Immature natural killer cell (primary cell): Measurements from ENCODE around the gene BDKRB1. TPM values are rescaled to one million over a fixed set of nuclear protein-coding genes. Genes with fewer than 3 reads are reported as not detected.

Experiments used
- DNase-seq, 3 donors: peaks; one replicate each; pipeline ENCODE4 v3.0.0; 2022; ENCODE audit warnings: mixed read lengths in 1 of 3
- H3K27ac Mint-ChIP-seq, 6 donors: one replicate each; pipeline ENCODE4 v1.8.0; 2020; ENCODE audit warnings: mixed read lengths in 6 of 6, mild to moderate bottlenecking in 5 of 6, inconsistent platforms in 4 of 6, moderate library complexity in 3 of 6
- H3K27me3 Mint-ChIP-seq, 3 donors: one replicate each; pipeline ENCODE4 v1.8.0; 2020 to 2021; ENCODE audit warnings: low read depth in 3 of 3, mild to moderate bottlenecking in 3 of 3, mixed read lengths in 3 of 3, moderate library complexity in 3 of 3, inconsistent platforms in 1 of 3
- H3K36me3 Mint-ChIP-seq, 3 donors: one replicate each; pipeline ENCODE4 v1.8.0; 2020; ENCODE audit warnings: mixed read lengths in 3 of 3, inconsistent platforms in 2 of 3, mild to moderate bottlenecking in 2 of 3
- H3K4me1 Mint-ChIP-seq, 2 donors: one replicate each; pipeline ENCODE4 v1.8.0; 2020; ENCODE audit warnings: inconsistent platforms in 2 of 2, mild to moderate bottlenecking in 2 of 2, mixed read lengths in 2 of 2, moderate library complexity in 1 of 2
- H3K4me3 Mint-ChIP-seq, 5 donors: one replicate each; pipeline ENCODE4 v1.8.0; 2020; ENCODE audit warnings: mild to moderate bottlenecking in 5 of 5, mixed read lengths in 5 of 5, inconsistent platforms in 3 of 5, moderate library complexity in 3 of 5
- H3K9me3 Mint-ChIP-seq, 6 donors: one replicate each; pipeline ENCODE4 v1.8.0; 2020; ENCODE audit warnings: mild to moderate bottlenecking in 6 of 6, mixed read lengths in 6 of 6, inconsistent platforms in 4 of 6, moderate library complexity in 3 of 6
- polyA plus RNA-seq, 3 donors: library from polyadenylated mRNA; unstranded; fragments of 300-500 nt; fragmentation: Illumina TruSeq; gene quantifications; one replicate each; pipeline ENCODE4 v1.2.3, GENCODE V29; 2021

BDKRB1 gene
- polyA plus RNA-seq: not detected

DNA sequence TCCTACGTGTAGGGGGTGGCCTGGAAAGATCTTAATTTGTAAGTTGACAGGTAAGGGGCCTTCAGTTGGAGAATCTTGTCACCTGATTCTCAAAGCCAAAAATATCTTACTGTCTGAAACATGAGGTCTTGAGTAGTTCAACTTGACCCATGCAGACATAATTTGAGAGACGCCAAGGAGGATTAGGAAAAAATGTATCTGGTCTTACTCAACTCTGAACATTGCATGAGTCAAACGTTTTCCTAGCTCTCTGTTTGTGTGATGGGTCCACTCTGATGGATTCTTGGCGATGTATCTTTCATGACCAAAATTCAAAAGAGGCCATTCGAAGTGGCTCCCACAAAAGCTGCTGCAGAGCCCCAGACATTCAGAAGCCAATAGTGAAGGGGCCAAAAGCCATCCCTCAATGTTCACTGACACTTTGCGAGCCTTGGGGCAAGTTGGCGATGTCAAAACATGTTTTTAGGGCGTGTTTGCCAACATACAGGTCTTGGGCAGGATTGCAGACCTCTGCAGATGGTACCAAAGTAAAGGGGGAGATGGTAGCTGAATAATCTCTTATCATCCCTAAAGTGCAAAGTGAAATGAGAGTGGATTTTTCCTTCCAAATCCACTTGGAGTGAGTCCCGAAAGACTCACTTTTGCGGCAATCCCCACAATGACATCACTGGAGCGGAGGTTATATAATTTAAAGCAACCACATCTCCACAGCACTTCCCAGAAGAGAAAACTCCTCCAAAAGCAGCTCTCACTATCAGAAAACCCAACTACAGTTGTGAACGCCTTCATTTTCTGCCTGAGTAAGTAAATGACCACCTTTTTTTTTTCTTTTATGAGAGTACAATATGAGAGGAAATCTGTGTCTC lies at the start of gene BDKRB1:
TSS of gene BDKRB1 (plus strand) at position 710 of the 866 bp plus-strand sequence. CDS start 7,473 bp downstream, outside the sequence.
- no peaks in the 10 kb centered on the region for H3K36me3 Mint-ChIP-seq
- H3K27ac Mint-ChIP-seq: no peak within 1 kb of the TSS
- no peaks in the 10 kb centered on the region for H3K9me3 Mint-ChIP-seq
- DNase-seq: no peak
- no peak within 1 kb of the TSS for H3K4me3 Mint-ChIP-seq
- H3K27me3 Mint-ChIP-seq: peaks cover 5 to 16% (median 8%) of the 10 kb centered on the region in 3 donors
- H3K4me1 Mint-ChIP-seq: no peaks in the 10 kb centered on the region

DNA sequence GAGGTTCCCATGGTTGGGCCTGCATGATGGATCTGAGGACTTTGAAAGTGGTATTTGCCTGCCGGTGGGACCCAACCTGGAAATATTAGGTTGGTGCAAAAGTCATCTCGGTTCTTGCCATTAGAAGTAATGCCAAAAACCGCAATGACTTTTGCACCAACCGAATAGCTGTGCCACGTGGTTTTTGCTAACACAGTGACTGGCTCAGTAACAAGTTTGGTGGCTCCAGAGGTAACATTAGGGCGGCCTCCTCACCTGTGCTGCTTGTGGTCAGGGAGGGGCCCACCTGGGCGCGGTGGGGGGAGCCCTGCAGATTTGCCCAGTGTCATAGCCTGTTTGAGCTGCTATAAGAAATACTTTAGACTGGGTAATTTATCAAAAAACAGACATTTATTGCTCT lies 49.5 kb upstream of the BDKRB1 start:
- no peaks in the 10 kb centered on the region for H3K36me3 Mint-ChIP-seq
- peaks cover 13 to 16% (median 14%) of the 10 kb centered on the region in 3 donors for H3K27me3 Mint-ChIP-seq
- no peak for DNase-seq
- H3K4me3 Mint-ChIP-seq: no peak overlapping the region
- no peaks in the 10 kb centered on the region for H3K9me3 Mint-ChIP-seq
- H3K27ac Mint-ChIP-seq: no peak overlapping the region
- no peaks in the 10 kb centered on the region for H3K4me1 Mint-ChIP-seq

DNA sequence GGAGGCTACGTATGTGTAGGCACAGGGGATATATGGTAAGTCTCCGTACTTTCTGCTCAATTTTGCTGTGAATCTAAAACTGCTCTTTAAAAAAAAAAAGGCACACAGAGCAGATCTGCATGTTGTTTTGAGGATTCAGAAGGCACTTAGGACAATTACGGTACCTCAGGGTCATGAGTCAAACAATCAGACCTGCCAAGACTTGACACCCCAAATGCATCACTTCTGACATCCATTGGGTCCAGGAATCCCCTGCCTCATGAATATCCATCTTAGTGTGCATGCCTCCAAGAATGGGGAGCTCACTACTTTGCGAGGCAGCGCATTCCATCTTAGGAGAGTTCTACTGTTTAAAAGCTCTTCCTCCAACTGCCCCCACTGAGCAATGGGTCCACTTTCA lies 48.3 kb upstream of the BDKRB1 start:
- Mint-ChIP-seq H3K36me3 (no peaks in the 10 kb centered on the region), H3K27ac (no peak overlapping the region), H3K9me3 (no peaks in the 10 kb centered on the region), H3K27me3 (peaks cover 9 to 19% (median 17%) of the 10 kb centered on the region in 3 donors), H3K4me3 (no peak overlapping the region), H3K4me1 (no peaks in the 10 kb centered on the region)
- DNase-seq: no peak

DNA sequence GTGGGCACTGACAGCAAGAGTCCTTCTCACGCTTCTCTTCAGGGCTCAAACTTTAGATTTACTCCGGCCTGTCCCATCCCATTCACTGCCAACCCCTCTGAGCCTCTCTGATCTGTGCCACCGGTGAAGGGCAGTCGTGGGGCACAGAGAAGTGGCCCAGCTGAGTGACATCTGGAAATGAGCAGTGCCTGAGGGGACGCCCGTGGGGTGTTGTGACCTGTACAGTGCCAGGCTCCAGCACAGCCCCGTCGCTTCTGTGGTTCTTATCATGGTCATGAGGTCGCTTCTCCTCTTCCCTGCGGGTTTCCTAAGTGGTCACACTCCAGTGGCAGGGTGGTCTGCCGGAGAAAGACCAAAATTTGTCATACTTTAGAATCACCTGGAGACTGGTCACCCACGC lies 47.3 kb upstream of the BDKRB1 start:
- no peak for DNase-seq
- Mint-ChIP-seq H3K27me3 (peaks cover 7 to 20% (median 10%) of the 10 kb centered on the region in 3 donors), H3K9me3 (peaks cover 0 to 3% (median 0%) of the 10 kb centered on the region in 6 donors), H3K27ac (no peak overlapping the region), H3K36me3 (no peaks in the 10 kb centered on the region), H3K4me3 (no peak overlapping the region), H3K4me1 (no peaks in the 10 kb centered on the region)

DNA sequence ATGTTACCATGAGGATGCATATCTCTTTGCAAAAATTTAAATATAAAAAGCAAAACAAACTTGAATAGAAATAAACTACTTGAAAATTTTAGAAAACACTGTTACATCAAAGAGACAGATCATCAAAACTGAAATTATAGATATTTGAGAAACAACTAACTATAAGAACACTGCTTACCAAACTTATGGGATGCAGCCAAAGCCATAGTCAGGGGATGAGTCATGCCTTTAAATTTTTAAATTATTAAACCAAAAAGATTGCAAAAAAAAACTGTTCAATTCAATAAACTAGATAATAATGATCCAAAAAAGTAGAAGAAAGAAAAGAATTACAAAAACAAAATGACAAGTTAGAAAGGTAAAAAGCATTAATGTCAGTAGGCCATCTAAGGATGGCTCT lies 43.9 kb upstream of the BDKRB1 start:
- H3K4me3 Mint-ChIP-seq: no peak overlapping the region
- no peak overlapping the region for H3K27ac Mint-ChIP-seq
- DNase-seq: no peak
- peaks cover 4 to 15% (median 6%) of the 10 kb centered on the region in 3 donors for H3K27me3 Mint-ChIP-seq
- no peaks in the 10 kb centered on the region for H3K4me1 Mint-ChIP-seq
- H3K36me3 Mint-ChIP-seq: no peaks in the 10 kb centered on the region
- peaks cover 0 to 3% (median 0%) of the 10 kb centered on the region in 6 donors for H3K9me3 Mint-ChIP-seq

DNA sequence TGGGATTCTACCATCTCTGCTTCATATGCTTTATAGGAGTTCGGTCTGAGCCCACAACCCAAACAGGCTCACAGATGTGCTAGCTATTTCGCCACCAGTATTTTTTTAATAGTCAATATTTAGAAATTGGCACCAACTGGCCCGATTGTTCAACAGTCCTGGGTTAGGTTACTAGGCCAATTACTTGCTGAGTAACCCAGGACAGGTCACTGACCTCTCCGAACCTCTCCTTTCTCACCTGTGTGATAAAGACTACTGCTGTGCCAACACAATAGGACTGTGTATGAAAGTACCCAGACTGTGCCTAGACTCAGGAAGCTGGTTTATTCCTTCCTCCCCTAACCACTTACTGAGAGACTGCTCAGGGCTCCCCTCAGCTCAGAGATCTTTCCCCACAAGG lies 43.1 kb upstream of the BDKRB1 start:
- peaks cover 0 to 3% (median 0%) of the 10 kb centered on the region in 6 donors for H3K9me3 Mint-ChIP-seq
- DNase-seq: no peak
- H3K27me3 Mint-ChIP-seq: peaks cover 3 to 15% (median 4%) of the 10 kb centered on the region in 3 donors
- H3K27ac Mint-ChIP-seq: no peak overlapping the region
- H3K36me3 Mint-ChIP-seq: no peaks in the 10 kb centered on the region
- H3K4me3 Mint-ChIP-seq: no peak overlapping the region
- H3K4me1 Mint-ChIP-seq: no peaks in the 10 kb centered on the region

DNA sequence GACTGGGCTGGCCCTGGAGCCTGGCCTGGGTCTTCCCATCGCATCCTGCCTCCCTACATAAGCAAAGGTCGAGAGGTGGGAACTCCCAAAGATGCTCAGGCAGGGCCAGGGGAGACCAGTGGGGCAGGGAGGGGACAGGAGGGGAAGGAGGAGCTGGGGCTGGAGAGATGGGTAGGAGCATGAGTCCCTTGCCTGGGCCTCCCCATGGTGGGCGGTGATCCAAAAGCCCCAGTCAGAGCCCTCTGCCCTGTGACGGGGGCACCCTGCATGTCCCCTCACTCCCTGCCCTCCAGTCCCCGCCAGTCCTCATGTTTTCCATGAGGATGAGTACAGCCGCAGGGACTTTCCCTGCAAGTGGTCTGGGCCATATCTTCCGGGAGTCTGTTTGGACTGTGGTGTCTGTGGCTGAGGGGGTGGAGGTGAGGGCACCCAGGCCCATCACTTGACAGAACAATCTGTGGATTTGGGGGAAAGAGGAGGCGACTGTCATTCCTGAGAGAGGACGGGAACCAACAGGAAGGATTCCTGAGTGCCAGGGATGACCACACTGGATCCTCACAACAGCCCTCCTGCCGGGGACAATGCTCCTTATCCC lies 42.0 kb upstream of the BDKRB1 start:
- H3K27me3 Mint-ChIP-seq: peaks cover 3 to 8% (median 4%) of the 10 kb centered on the region in 3 donors

DNA sequence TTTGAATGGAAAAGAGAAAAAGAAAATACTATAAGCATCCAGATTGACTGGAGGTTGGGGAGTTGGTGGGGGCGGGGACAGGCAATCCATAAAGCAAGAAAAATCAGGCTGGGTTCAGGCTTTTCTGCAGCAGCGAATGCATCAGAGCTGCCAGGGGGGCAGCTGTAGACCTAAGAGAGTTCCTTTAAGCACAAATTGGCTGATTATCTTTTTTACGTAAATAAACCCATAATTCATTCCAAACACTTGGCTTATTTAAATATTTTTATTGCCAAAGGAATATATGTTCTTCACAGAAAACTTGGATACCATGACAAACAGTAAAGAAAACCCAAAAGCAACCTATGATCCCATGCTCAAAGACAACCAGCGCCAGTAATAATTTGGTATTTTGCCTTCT lies 41.2 kb upstream of the BDKRB1 start:
- Mint-ChIP-seq H3K36me3 (no peaks in the 10 kb centered on the region), H3K4me1 (no peaks in the 10 kb centered on the region), H3K27me3 (peaks cover 4 to 8% (median 4%) of the 10 kb centered on the region in 3 donors), H3K27ac (no peak overlapping the region), H3K9me3 (peaks cover 0 to 3% (median 0%) of the 10 kb centered on the region in 6 donors), H3K4me3 (no peak overlapping the region)
- no peak for DNase-seq

More for the DNA sequence above, 42.0 kb upstream of the BDKRB1 start:
- no peaks in the 10 kb centered on the region for H3K36me3 Mint-ChIP-seq
- H3K9me3 Mint-ChIP-seq: peaks cover 0 to 3% (median 0%) of the 10 kb centered on the region in 6 donors
- no peaks in the 10 kb centered on the region for H3K4me1 Mint-ChIP-seq
- DNase-seq: no peak
- H3K4me3 Mint-ChIP-seq: no peak overlapping the region
- no peak overlapping the region for H3K27ac Mint-ChIP-seq

DNA sequence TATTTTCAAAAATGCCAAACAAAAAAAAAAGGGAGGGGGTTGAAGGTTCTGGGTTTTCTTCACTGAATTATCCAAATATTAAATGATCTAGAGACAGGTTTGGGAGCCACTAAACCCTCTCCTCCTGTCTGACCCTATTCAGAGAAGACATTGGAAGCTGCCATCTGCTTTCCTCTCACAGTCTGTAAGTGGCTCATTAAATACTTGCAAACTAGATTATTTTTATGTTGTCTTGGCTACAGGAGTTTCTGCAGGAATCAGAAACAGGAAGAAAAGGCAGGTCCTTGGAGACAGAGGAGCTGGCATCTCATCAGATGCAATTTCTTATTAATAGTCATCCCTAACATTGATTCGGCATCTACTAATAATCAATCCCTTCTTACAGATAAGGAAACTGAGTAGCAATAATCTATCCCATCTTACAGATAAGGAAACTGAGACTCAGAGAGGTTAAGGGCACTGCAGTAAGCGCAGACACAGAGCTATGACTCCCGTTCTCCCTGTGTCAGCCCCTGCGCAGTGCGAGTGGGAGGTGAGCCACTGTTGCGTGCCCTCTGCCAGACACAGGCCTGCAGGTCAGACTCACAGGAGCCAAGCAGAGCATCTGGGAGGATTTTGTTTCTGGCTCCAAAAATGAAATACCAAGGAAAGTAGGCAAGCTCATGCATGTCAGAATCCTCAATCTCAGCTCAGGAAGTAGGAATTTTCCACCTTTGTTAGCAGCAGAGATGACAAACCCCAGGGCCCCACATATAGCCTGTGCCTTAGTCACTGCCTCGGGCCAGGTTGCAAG lies 40.4 kb upstream of the BDKRB1 start:
- Mint-ChIP-seq H3K27me3 (peaks cover 4 to 9% (median 7%) of the 10 kb centered on the region in 3 donors), H3K4me1 (no peaks in the 10 kb centered on the region), H3K9me3 (peaks cover 0 to 3% (median 0%) of the 10 kb centered on the region in 6 donors), H3K4me3 (no peak overlapping the region), H3K36me3 (no peaks in the 10 kb centered on the region), H3K27ac (no peak overlapping the region)
- DNase-seq: no peak

DNA sequence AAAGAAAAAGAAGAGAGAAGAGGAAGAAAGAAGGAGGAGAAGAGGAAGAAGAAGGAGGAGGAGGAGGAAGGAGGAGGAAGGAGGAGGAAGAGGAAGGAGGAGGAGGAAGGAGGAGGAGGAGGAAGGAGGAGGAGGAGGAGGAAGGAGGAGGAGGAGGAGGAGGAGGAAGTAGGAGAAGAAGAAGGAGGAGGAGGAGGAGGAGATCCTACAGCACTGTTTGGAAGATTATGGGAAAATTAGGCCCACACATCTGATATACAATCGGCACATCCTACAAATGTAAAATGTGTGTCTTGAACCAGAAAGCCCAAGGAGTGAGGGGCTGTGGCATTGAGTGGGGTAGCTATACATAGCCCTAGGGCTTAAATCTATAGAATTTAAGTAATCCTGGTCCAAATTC lies 39.4 kb upstream of the BDKRB1 start:
- H3K36me3 Mint-ChIP-seq: no peaks in the 10 kb centered on the region
- H3K9me3 Mint-ChIP-seq: peaks cover 0 to 3% (median 0%) of the 10 kb centered on the region in 6 donors
- DNase-seq: no peak
- H3K4me3 Mint-ChIP-seq: no peak overlapping the region
- peaks cover 3 to 10% (median 7%) of the 10 kb centered on the region in 3 donors for H3K27me3 Mint-ChIP-seq
- no peak overlapping the region for H3K27ac Mint-ChIP-seq
- no peaks in the 10 kb centered on the region for H3K4me1 Mint-ChIP-seq

DNA sequence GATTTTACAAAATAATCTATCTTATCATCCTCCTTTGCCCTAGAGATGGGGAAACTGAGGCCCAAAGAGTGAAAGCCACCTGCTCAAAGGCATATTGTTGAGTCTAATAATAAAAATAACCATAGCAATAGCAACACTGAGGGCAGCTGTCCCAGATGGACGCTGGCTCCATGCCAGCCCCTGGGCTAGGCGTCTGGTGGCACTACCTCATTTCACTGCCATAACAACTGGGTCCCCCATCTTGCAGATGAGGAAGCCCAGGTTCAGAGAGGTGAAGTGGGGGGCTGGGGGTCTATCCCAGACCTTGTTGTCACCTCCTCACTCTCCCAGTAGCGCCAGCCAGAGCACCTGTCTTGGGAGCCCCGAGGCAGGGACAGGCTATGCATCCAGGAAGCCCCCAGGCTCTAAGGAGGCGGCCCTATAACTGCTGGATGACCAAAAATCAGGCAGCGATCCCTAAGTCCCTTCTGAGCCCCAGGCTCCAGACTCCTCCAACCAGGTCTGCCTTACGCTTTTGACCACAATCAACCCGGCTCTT lies 38.6 kb upstream of the BDKRB1 start:
- Mint-ChIP-seq H3K4me1 (no peaks in the 10 kb centered on the region), H3K27me3 (peaks cover 0 to 8% (median 7%) of the 10 kb centered on the region in 3 donors), H3K27ac (no peak overlapping the region), H3K9me3 (peaks cover 0 to 3% (median 0%) of the 10 kb centered on the region in 6 donors), H3K4me3 (no peak overlapping the region), H3K36me3 (no peaks in the 10 kb centered on the region)
- no peak for DNase-seq

DNA sequence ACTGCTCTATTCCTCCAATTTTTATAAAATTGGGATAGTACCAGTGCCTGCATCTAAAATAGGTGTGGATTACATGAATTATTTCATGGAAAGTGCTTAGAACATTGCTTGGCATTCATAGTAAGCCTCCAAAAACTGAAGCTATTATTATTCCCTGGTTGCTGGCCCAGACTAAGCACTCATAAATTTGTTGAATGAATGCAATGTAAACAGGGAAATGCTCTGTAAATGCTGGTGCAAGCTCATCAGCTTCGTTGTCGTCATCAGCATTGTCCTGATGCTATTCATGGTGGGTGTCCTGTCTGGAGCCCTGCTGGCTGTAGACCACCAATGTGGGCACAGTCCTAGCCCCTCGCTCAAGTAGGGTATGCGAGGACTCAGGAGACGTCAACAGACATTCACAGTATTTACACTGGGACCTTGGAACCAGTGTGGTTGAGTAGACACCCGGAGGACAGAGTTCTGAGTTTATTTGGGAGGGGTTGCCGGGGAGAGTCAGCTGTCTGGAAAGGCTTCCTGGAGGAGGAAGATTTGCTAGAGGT lies 34.8 kb upstream of the BDKRB1 start:
- no peaks in the 10 kb centered on the region for H3K4me1 Mint-ChIP-seq

DNA sequence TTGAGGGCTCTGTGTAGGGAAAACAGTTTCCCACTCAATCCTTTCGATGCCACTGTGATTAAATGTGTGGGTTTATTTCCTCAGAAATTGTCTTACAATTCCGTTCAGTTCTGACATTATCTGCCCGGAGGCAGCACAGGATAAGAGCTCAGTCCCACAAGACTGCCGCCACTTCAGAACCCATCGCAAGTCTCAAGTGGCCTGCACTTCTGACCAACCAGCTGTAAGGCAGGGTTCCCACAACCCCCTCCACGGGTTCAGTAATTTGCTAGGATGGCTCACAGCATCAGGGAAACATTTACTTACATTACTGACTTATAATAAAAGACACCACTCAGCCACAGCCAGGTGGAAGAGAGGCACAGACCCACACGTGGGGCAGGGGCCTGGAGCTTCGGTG lies 34.2 kb upstream of the BDKRB1 start:
- H3K27ac Mint-ChIP-seq: no peak overlapping the region
- H3K4me1 Mint-ChIP-seq: no peaks in the 10 kb centered on the region
- H3K36me3 Mint-ChIP-seq: no peaks in the 10 kb centered on the region
- DNase-seq: no peak
- peaks cover 0 to 7% (median 5%) of the 10 kb centered on the region in 3 donors for H3K27me3 Mint-ChIP-seq
- H3K4me3 Mint-ChIP-seq: no peak overlapping the region
- H3K9me3 Mint-ChIP-seq: no peaks in the 10 kb centered on the region

More for the DNA sequence above, 34.8 kb upstream of the BDKRB1 start:
- Mint-ChIP-seq H3K36me3 (no peaks in the 10 kb centered on the region), H3K27me3 (peaks cover 0 to 7% (median 5%) of the 10 kb centered on the region in 3 donors), H3K9me3 (no peaks in the 10 kb centered on the region), H3K4me3 (no peak overlapping the region), H3K27ac (no peak overlapping the region)
- DNase-seq: no peak
